HG02981 (cell line): ENCODE results near the gene ITGB1BP1.

ENCODE experiments used
- ATAC-seq: cut with Tn5 transposase; IDR thresholded peaks from one replicate; pipeline ENCODE4 v1.9.1; 2021; ENCODE audit warnings: mild to moderate bottlenecking, moderate library complexity; ENCODE audit not compliant: unreplicated experiment

ITGB1BP1 gene

GRCh38 chr2:9428965-9429577, 5.7 kb upstream of the ITGB1BP1 start:
- no peak for ATAC-seq

- no peak for ATAC-seq
These were observed 1.3 kb upstream of the ITGB1BP1 start for GRCh38 chr2:9424447-9425164.

- ATAC-seq: peak; percentile 5
These were observed 569 bp upstream of the ITGB1BP1 start for GRCh38 chr2:9423922-9424272.

- ATAC-seq: peak; percentile 35
These were observed 818 bp downstream of the ITGB1BP1 start for GRCh38 chr2:9422321-9423099.

- ATAC-seq: no peak
These were observed 2.8 kb downstream of the ITGB1BP1 start for GRCh38 chr2:9420495-9420894.

- no peak for ATAC-seq
These were observed 3.8 kb downstream of the ITGB1BP1 start for GRCh38 chr2:9419541-9419940.

- ATAC-seq: no peak
These were observed 4.6 kb downstream of the ITGB1BP1 start for GRCh38 chr2:9418746-9419145.

GRCh38 chr2:9417725-9418124, 5.6 kb downstream of the ITGB1BP1 start:
- no peak for ATAC-seq

GRCh38 chr2:9416962-9417316, 6.4 kb downstream of the ITGB1BP1 start:
- no peak for ATAC-seq

GRCh38 chr2:9416267-9416961, 6.9 kb downstream of the ITGB1BP1 start:
- ATAC-seq: no peak

- no peak for ATAC-seq
These were observed 7.7 kb downstream of the ITGB1BP1 start for GRCh38 chr2:9415516-9416169.

GRCh38 chr2:9412781-9413180, 10.5 kb downstream of the ITGB1BP1 start:
- no peak for ATAC-seq

- no peak for ATAC-seq
These were observed 13.2 kb downstream of the ITGB1BP1 start for GRCh38 chr2:9410108-9410507.

GRCh38 chr2:9408641-9409151, 14.6 kb downstream of the ITGB1BP1 start:
- no peak for ATAC-seq

GRCh38 chr2:9407363-9407811, 15.9 kb downstream of the ITGB1BP1 start:
- no peak for ATAC-seq

- ATAC-seq: no peak
These were observed 16.6 kb downstream of the ITGB1BP1 start for GRCh38 chr2:9406529-9407362.

GRCh38 chr2:9405636-9406035, 17.7 kb downstream of the ITGB1BP1 start:
- no peak for ATAC-seq

GRCh38 chr2:9404451-9404850, 18.9 kb downstream of the ITGB1BP1 start:
- no peak for ATAC-seq

GRCh38 chr2:9403924-9404323, 19.4 kb downstream of the ITGB1BP1 start:
- ATAC-seq: no peak
